ENCODE results near the gene NRL.

- TF ChIP-seq ZFP36 (IDR thresholded peaks at IDR 0.05; ENCODE audit: borderline replicate concordance, partially characterized antibody) (no peak), SMC3 (IDR thresholded peaks at IDR 0.05) (no peak)
Measured at GRCh38 chr14:24144451-24144850, 29.7 kb upstream of the NRL start.
